CD4-positive, alpha-beta T cell treated with Interleukin-21 for 1 hour (primary cell): ENCODE measurements around the gene MSI1.

Experiments
- DNase-seq: peaks from one replicate; pipeline ENCODE4 v3.0.0-alpha.2; 2020

MSI1 gene

DNA sequence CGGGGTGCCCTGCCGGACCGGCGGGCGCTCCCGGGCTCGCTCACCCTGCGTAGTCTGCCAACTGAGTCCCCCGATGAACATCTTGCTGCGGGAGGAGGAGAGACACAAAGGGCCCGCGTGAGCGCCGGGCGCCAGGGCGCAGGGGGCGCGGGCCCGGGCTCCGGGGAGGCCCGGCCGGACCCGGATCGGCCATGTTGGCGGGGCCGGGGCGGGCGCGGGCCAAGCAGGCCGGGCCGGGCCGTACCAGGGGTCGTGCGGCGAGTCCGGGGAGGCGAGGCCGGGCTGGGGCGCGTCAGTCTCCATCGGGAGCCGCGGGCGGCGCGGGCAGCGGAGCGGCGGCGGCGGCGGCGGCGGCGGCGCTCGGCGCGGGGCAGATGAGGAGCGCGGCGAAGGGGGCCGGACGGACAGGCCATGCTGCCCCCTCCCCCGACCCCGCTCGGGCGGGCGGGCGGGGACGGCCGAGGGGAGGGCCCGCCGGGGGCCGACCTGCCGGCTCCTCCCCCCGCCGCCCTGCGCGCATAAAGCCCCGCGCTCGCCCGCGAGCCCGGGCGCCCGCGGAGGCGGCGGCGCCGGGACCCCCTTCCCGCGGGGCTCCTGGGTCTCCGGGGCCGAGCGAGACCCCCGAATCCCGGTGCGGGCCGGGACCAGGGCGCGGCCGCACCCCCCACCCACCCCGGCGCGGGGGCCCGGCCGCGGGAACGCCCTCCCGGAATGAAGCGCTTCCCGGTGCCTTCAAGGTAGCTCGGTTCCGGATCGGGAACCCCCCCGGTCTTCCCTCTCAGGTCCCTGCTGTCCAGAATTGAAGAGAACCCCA, at the start of gene MSI1:
Gene MSI1, minus strand, starts transcription at position 376 of the 814 bp plus-strand sequence. Its CDS starts 73 bp downstream, at position 303.
- no peak for DNase-seq

DNA sequence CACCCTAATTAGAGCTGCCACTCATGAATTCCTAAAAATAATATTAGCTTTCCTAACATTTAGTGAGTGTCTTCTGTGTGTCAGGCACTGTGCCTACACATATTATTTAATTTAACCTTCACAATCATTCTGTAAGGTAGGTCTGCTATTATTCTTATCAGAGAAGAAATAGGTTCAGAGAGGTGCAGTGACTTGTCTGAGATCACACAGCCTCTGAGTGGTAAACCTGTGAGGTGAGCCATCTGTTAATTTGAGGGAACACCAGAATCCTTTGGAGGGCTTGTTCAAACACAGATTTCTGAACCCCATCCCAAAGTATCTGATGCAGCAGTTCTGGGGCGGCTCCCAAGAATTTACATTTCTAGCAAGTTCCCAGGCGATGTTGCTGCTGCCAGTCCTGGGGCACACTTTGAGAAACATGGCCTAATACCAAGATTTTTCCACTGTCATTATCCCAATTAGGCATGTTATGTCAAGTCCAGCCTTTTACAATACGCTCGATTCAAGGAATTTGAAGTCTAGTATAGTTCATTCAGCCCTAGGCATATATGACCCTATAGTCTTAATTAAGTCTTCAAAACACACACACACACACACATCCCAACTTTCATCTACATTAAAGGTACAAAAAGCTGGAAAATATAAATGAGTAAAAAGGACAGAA, 49.1 kb upstream of the MSI1 start:
- no peak for DNase-seq

DNA sequence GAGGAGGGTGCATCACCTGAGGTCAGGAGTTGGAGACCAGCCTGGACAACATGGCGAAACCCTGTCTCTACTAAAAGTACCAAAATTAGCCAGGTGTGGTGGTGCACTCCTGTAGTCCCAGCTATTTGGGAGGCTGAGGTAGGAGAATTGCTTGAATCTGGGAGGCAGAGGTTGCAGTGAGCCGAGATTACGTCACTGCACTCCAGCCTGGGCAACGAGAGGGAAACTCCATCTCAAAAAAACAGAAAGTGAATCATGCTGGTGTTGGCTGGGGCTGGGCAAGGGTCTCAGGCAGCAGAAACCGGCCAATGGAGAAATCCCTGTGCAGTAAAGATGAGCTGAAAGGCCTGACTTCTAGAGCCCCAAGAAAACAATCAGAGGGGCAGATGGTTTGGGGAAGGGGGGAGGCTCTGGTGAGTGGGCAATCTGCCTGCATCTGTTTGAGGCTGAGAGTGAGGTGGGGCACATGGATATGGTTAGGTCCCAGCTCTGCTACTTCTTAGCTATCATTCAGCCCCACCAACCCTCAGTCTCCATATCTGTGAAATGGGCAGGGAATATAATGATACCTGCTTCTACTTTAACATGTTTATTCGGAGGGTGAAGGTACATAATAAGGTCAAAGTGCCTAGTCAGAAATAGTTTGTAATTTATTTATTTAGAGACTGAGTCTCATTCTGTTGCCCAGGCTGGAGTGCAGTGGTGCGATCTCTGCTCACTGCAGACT, 47.7 kb upstream of the MSI1 start:
- DNase-seq: no peak

DNA sequence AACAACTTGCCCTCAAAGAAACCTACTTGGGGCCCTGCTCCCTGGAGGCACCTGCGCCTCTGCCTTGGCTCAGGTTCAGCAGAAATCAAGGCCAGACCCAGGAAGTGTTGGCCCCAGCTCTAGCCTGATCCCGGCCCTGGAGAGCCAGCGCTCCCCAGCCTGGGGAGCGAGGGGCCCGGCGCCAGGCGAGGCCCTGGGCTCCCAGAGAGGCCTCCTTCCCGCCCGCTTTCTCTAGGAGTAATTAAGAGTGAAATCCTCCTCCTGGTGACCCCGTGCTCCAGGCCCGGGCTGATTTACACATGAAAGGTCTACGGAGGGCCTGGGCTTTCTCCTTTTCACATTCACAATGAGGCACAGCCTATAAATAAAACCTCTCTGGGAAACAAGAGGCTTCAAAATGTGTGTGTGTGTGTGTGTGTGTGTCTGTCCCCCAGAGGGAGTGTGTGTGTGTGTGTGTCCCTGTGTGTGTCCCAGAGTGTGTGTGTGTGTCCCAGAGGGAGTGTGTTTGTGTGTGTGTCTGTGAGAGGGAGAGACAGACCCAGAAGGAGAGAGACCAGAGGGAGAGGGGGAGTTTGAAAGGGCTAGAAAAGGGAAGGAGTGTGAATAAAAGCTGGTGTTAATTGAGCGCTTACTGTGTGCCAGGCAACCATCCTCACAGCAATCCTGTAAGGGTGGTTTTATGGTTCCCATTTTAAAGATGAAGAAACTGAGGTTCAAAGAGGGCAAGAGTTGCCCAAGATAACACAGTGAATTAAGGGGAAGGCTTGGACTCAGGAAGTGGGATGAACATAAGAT, 45.1 kb upstream of the MSI1 start:
- no peak for DNase-seq

DNA sequence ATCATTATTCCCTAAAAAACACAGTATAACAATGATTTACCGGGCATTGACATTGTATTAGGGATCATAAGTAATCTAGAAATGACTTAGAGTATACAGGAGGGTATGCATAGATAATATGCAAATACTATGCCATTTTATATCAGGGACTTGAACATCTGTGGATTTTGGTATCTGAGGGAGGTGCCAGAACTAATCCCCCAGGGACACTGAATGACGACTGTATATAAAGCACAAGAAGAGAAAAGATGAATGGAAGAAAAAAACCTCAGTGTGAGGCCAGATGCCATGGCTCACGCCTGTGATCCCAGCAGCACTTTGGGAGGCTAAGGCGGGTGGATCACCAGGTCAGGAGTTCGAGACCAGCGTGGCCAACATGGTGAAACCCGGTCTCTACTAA, 43.5 kb upstream of the MSI1 start:
- DNase-seq: no peak

DNA sequence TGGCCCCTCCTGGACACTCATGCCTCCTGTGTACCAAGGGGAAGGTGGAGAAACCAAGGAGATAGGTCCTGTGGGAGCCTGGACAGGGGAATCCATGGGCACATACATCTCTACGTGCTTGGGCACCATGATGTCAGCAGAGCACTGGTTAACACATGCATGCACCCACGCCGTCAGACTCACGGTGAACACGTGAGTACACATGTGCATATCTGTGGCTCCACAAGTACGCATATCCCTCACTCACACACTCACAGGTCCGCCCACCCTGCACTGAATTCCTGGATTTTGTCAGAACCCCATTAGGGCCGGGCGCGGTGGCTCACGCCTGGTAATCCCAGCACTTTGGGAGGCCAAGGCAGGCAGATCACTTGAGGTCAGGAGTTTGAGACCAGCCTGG, 39.8 kb upstream of the MSI1 start:
- no peak for DNase-seq

DNA sequence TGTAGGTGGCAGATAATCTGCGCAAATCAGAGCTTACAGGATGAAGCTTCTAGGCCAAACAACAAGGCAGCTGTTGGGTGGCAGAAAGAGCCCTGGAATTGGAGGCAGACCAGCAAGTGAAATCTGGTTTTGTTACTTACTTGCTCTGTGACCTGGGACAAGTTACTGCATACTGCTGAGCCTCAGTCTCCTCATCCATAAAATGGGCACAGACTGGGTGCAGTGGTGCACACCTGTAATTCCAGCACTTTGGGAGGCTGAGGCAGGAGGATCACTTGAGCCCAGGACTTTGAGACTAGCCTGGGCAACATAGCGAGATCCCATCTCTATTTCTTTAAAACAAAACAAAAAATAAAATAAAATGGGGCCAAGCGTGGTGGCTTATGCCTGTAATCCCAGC, 37.6 kb upstream of the MSI1 start:
- no peak for DNase-seq

DNA sequence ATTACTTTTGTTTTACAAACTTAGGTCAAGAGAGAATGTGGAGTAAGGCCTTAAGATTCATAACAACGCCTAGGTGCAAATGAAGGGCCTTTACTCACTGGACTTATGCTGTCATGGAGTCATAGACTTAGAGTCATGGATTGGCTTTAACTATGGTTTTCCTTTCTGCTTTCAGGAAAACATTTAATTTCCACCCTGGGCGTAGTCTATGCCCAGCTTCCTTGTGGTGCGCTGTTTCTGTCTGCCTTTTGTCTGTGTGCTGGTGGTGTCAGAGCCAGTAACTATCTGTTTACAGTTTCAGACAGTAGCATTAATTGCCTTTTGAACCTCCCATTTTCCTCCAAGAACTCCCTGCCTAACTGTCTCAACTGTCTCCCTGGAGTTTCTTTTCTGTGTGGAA, 37.1 kb upstream of the MSI1 start:
- no peak for DNase-seq

DNA sequence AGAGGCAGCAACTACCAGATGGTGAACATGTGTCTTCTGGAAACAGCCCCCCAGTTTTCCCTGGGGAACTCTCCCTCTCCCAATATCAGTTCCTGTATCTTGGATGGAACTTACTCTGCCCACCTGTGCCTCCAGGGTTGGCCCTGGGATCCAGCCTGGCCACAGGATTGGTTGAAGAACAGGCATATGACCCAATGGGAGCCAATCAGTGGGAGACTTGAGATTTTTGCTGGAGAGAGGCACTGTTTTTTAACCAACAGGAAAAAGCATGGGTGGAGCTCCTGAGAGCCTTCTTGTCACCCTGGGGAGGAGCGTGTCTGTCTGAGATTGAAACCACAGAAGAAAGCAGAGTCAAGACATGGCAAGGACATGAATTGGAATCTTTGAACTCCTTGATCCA, 35.3 kb upstream of the MSI1 start:
- no peak for DNase-seq

DNA sequence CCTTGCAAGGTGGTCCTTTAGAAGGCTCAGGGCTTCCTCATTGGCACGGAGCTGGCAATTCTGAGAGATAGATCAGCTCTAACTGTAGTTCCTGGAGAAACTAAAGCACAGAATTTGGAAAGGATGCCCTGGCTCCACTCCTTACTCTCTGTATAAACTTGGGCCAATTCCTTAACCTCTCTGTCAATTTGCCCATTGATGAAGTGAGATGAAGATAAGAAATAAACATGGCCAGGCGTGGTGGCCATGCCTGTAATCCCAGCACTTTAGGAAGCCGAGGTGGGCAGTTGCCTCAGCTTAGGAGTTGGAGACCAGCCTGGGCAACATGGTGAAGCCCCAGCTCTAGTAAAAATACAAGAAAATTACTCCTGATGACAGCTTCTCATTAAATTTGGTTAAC, 34.9 kb upstream of the MSI1 start:
- DNase-seq: no peak

DNA sequence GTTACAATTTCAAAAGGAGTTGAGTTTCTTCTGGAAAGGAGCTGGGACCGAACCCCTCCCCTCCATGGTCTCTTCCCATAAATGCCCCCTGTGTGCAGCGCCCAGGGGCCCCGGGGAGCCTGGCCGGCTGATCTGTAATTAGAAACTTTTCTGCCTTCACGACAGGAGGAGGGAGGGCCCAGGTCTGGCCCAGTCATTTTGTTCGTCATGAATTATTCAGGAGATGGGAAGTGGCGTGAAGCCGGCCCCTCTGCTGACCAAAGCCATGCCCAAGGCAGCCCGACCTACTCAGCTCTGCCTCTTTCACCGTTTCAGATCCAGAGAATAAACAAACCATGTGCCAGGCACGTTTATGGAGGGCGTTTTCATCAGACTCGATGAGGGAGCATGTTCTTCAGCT, 33.3 kb upstream of the MSI1 start:
- no peak for DNase-seq

DNA sequence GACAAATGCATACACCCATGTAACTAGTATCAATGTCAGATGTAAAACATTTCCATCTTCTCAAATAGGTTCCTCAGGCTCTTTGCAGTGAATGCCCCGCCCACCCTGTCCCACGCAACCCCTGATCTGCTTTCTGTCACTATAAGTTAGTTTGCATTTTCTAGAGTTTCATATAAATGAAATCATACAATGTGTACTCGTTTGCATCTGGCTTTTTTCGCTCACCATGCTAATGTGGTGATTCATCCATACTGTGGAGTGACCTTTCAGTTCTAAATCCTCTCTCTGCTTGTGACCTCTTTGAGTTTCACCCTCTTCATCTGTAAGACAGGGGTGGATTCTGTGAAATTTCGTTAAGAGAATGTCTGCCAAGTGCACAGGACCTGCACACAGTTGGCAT, 30.6 kb upstream of the MSI1 start:
- DNase-seq: no peak

DNA sequence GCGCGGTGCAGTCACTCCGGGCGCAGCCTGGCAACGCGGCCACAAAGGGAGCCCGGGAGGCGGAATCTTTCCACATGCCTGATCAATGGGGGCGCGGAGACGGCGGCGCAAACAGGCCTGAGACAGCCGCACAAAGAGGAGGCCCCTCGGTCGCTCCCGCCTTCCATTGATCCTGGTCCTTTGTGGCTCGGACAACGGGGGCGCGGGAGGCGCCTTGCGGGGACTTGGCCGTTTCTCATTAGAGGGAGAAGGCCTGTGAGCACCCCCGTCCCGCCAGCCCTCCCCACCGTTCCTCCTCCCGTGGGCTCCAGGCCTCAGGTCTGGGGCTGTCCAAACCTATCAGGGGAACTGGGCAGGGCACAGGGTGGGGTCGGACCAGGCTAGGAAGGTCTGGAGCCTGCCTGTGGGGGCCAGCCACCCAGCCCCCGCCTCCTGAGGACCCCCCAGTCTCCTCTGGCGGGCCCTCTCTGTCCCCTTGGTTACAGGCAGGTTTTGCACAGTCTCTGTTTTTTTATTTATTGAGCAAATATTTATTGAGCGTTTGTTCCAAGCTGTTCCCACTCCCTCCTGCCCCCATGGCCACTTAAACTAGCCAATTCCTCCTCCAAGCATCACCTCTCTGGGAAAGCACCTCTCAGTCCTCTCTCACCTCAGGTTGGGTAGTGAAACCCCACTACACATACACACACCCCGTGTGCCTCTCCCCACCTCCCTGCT, 29.0 kb upstream of the MSI1 start:
- DNase-seq: no peak

DNA sequence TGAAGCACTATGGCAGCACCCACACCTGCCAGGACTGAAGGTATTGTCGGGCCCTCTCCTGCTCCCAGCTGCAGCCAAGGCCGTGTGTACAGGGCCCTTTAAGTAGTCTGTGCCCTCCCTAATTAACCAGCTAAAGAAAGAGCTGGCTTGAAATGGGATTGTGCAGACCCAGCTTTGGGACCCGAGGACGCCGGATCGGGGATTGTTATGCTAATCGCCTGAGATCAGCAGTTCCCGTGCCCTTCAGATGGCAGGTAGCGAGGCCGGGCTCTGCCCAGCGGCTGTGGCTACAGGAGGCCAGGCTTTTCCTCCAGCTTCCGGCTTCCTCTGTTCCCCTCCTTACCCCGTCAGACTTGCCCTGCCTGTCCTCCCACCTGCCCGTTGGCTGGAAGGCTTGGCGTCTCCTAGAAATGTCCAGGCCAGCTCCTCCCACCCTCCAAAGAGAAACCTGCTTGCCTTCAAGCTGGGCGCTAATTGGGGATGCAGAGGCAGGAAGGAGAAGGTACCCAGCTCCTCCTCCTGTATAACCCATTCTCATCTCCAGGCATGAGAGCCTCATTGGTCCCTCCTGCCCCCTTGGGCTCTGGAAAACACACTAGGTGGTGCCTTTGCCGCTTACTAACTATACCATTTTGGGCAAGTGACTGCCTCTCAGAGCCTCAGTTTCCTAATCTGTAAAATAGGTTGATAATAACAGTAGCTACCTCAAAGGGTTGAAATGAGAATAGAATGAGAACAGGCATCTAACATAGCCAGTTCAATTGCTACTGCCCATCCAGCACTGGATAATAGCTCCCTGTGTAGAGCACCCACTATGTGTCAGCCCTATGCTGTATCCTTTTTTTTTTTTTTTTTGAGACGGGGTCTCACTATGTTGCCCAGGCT, 25.8 kb upstream of the MSI1 start:
- no peak for DNase-seq

DNA sequence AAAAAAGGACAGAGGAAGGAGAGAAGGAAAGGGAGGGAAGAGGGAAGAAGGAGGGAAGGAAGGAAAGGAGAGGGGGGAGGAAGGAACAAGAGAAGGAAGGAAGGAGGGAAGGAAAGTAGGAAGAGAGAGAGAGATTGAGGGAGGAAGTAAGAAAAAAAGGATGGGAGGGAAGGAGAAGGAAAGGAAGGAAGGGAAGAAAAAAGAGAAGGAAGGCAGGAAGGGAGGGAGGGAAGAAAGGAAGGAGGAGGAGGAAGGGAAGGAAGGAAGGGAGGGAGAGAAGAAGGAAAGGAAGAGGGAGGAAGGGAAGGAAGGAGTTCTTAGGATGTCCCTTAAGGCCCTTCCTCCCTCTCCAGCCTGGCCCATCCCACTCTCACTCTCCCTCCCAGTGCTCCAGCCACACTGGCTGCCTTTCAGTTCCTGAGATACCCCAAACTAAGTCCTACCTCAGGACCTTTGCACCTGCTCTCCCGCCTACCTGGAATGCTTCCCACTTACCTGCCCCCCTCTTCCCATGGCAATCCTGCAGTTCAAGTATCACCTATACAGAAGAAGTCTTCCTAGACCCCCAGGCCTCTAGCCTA, 21.7 kb upstream of the MSI1 start:
- DNase-seq: no peak

DNA sequence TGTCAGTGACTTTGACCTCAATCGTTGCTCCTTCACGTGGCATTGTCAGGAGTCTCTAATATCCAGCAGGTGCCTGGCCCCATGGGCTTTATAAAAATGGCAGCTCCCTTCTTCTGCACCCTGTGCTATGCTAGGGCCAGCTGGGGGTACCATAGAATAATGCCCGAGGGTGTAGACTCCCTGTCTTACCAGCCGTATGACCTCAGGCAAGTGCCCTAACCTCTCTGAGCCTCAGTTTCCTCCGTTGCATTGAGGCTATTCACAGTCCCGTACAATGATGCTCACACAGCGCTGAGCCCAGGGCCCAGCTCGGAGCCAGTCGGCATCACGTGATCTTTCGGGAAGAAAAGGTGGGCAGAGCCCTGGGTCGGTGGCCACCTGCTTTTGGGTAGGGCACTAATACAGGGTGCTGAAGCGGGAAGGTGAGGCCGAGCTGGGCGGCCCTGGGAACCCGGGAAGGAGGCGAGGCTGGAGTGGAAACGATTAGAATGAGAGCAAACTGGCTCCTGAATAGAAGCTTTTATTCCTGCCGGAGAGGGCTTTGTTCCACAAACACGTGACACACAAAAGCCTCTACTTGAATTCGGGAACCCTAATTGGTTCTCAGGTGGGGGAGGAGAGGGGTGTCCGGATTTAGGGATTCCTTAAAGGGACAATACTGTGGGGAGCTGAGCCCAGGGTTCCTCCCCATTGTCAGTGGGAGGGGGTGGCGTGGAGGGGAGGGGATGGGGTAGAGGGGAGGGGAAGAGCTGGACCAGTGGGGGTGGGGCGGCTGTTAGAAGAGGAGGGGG, 19.9 kb upstream of the MSI1 start:
- no peak for DNase-seq

DNA sequence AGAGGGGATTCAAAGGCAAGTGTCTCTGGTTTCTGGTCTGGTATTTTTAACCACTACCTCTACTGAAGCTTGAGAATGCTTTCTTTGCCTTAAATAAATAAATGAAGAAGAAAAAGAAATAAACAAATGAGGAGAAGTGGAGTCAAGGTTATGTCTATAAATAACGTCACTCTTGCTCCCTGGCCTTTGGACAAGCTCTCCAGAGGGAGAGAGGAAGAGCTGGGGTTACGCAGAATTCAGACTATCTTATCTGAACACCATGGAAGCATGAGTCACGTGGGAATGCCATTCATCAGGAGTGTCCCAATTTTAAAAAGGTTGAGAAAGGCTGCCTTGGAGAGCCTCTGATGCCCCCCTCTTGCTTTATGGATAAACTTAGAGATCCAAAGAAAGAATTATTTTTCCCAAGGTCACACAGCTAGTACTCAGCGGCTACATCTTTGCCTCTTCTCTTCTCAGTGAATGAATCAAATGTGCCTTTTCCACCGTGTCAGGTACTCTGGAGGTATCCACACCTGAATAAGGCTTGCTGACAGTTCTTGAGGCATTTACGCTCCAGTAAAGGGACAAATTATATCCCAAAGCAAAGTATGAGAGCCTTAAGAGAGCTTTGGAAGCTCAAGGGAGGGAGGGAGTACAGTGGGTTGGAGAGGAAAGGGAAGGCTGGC, 12.9 kb upstream of the MSI1 start:
- no peak for DNase-seq

DNA sequence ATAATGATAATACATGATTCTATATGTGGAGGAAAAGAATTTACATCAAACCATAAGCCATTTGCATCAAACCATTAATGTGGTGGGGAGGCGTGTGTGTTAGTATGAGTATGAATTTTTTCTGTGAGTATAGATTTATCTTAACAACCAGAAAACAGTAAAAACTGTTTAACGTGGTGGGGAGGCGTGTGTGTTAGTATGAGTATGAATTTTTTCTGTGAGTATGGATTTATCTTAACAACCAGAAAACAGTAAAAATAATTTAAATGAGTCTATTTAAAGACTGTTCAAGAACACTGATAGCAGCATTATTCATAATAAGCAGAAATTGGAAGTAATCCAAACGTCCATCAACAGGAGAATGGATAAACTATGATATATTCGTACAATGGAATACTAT, 9.1 kb upstream of the MSI1 start:
- no peak for DNase-seq

DNA sequence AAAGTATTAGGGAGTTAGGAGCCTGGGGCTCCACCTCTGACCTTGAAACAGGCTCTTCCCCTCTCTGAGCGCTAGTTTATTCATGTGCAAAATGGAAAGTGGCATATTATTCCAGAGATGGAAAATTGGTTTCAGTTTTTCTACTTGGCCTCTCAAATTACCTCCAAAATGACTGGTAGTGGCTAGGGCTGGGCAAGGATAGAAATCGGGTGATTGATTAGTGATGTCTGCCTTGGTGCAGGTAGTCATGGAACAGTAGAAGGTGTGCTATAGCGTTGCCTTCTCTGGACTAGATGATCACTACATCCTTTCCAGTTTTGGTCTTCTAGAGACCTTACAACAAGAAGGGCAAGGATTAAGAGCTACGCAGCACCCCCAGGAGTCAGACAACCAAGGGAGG, 8.6 kb upstream of the MSI1 start:
- DNase-seq: no peak
